Spleen (tissue), 11 donors: ENCODE data around the gene DNM3. TPM values are rescaled to one million over a fixed set of nuclear protein-coding genes. Genes with fewer than 3 reads are reported as not detected.
A peak's percentile ranks its signal among the peaks of the same experiment; 100 is the strongest.

Source experiments
- DNase-seq: peaks from one replicate; pipeline ENCODE4 v3.0.0-alpha.2; 2020
- H3K27ac ChIP-seq, 8 donors: fragments of 200-600 bp; sonication (generic) in 7 of 8; 1 replicate in 4 of 8; 2 replicates in 4 of 8; pipeline versions ENCODE4 v1.5.0 to v1.8.0; 2016 to 2021; ENCODE audit warnings: inconsistent platforms in 4 of 8, mild to moderate bottlenecking in 4 of 8, moderate library complexity in 1 of 8
- H3K27me3 ChIP-seq, 7 donors: fragments of 200-600 bp; sonication (generic) in 6 of 7; replicated peaks in 1 of 7; 1 replicate in 4 of 7; 2 replicates in 3 of 7; pipeline versions ENCODE4 v1.5.0 to v1.8.0; 2016 to 2021; ENCODE audit warnings: inconsistent platforms in 3 of 7, mild to moderate bottlenecking in 1 of 7
- H3K36me3 ChIP-seq, 6 donors: fragments of 200-600 bp; sonication (generic) in 5 of 6; 1 replicate in 4 of 6; 2 replicates in 2 of 6; pipeline versions ENCODE4 v1.5.0 to v1.8.0; 2016 to 2021; ENCODE audit warnings: inconsistent platforms in 2 of 6
- H3K4me1 ChIP-seq, 6 donors: fragments of 200-600 bp; sonication (generic) in 5 of 6; 1 replicate in 3 of 6; 2 replicates in 3 of 6; pipeline versions ENCODE4 v1.5.0 to v1.8.0; 2016 to 2021; ENCODE audit warnings: inconsistent platforms in 3 of 6
- H3K4me3 ChIP-seq, 8 donors: fragments of 200-600 bp; sonication (generic) in 7 of 8; 1 replicate in 4 of 8; 2 replicates in 4 of 8; pipeline versions ENCODE4 v1.5.0 to v1.8.0; 2016 to 2021; ENCODE audit warnings: inconsistent platforms in 4 of 8, mild to moderate bottlenecking in 4 of 8, moderate library complexity in 2 of 8
- H3K9me3 ChIP-seq, 8 donors: fragments of 200-600 bp; sonication (generic) in 7 of 8; 1 replicate in 4 of 8; 2 replicates in 4 of 8; pipeline versions ENCODE4 v1.5.0 to v1.8.0; 2016 to 2021; ENCODE audit warnings: inconsistent platforms in 4 of 8
- POLR2A ChIP-seq, 3 donors: fragments of 450-650 bp; IDR thresholded peaks; one replicate each; pipeline ENCODE4 v1.5.1; 2017; ENCODE audit warnings: antibody characterized with exemption in 3 of 3, mild to moderate bottlenecking in 1 of 3
- POLR2AphosphoS5 ChIP-seq, 3 donors: sonication (generic); formaldehyde crosslinking; IDR thresholded peaks; one replicate each; pipeline ENCODE4 v1.5.1; 2017; ENCODE audit warnings: antibody characterized with exemption in 3 of 3
- WGBS, 5 donors: extraction: QIAGEN DNeasy Blood & Tissue Kit in 3 of 5; methylation state at CpG; one replicate each; pipeline versions ENCODE4 v1.1.5 to v1.1.7; 2013 to 2018; 5-methylcytosine and 5-hydroxymethylcytosine counted together
- intact Hi-C: fragments of 100-400 bp; cut with DNase I; formaldehyde crosslinking; loops from one replicate; pipeline ENCODE4 v1.15.0; 2023; ENCODE audit warnings: low total_unique reads
- polyA plus RNA-seq, 3 donors: library from polyadenylated mRNA; stranded (reverse); fragments of 200-250 nt; gene quantifications; one replicate each; pipeline ENCODE4 v1.2.1, GENCODE V29; 2013
- total RNA-seq, 7 donors: library from RNA; depleted of rRNA in 3 of 7; stranded (reverse); fragments of >200 nt in 3 of 7; fragmentation: NEBNext Ultra II Directional in 4 of 7; extraction: Animal tissue kit (Norgen Biotek cat#: 25700) in 4 of 7; gene quantifications; one replicate each; pipeline versions ENCODE4 v1.1.0 to v1.2.1, GENCODE V29; 2016 to 2021
- TF ChIP-seq, protein P1 (sequence below), 11 experiments: fragments of 200-600 bp in 7 of 11; fragments of 450-650 bp in 4 of 11; sonication (generic) in 4 of 11; IDR thresholded peaks in 8 of 11; conservative IDR thresholded peaks in 3 of 11; 1 replicate in 7 of 11; 2 replicates in 4 of 11; pipeline versions ENCODE4 v1.4.0 to v1.8.0; 2016 to 2021; ENCODE audit warnings: antibody characterized with exemption in 11 of 11, inconsistent platforms in 4 of 11, mild to moderate bottlenecking in 1 of 11
- donor health status: healthy with polysubstance abuse.
- donor health status: DM: no; HTN: no; CAD: no; lungs with moderate emphysema.
- donor health status: DM: no; HTN: no; CAD: no.
- donor health status: Bipolar disorder and iron deficiency.
- donor health status: healthy.
- donor health status: DM: no; HTN: no; CAD: no.
- donor health status: DM: yes; HTN: yes; CAD: no.

DNM3 gene
- total and polyA plus RNA-seq, 10 donors = 0.61 to 10.2 (median 4.9) TPM

GRCh38 chr1:172252321-172252720 lies 411.0 kb downstream of the DNM3 start:
- intact Hi-C loops = no loop called here
- no peaks in the 10 kb centered on the region for H3K4me1 ChIP-seq
- H3K27me3 ChIP-seq = no peaks in the 10 kb centered on the region
- H3K36me3 ChIP-seq = no peaks in the 10 kb centered on the region
- H3K9me3 ChIP-seq = no peaks in the 10 kb centered on the region
- 84 to 97% (median 90%) methylated on average over 4 of the region's 4 CpGs for WGBS, 5 donors
- no peak overlapping the region for H3K27ac ChIP-seq
- no peak for DNase-seq
- TF ChIP-seq, protein P1, sequence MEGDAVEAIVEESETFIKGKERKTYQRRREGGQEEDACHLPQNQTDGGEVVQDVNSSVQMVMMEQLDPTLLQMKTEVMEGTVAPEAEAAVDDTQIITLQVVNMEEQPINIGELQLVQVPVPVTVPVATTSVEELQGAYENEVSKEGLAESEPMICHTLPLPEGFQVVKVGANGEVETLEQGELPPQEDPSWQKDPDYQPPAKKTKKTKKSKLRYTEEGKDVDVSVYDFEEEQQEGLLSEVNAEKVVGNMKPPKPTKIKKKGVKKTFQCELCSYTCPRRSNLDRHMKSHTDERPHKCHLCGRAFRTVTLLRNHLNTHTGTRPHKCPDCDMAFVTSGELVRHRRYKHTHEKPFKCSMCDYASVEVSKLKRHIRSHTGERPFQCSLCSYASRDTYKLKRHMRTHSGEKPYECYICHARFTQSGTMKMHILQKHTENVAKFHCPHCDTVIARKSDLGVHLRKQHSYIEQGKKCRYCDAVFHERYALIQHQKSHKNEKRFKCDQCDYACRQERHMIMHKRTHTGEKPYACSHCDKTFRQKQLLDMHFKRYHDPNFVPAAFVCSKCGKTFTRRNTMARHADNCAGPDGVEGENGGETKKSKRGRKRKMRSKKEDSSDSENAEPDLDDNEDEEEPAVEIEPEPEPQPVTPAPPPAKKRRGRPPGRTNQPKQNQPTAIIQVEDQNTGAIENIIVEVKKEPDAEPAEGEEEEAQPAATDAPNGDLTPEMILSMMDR (IDR thresholded peaks at IDR 0.05 in 8 of 11, conservative IDR thresholded peaks at IDR 0.05 in 3 of 11) = no peak
- no peak for TF ChIP-seq POLR2AphosphoS5 (IDR thresholded peaks at IDR 0.05)
- TF ChIP-seq POLR2A (IDR thresholded peaks at IDR 0.05) = no peak
- no peak overlapping the region for H3K4me3 ChIP-seq

- no peak for TF ChIP-seq POLR2AphosphoS5 (IDR thresholded peaks at IDR 0.05)
- TF ChIP-seq, protein P1 (IDR thresholded peaks at IDR 0.05 in 8 of 11, conservative IDR thresholded peaks at IDR 0.05 in 3 of 11) = no peak
- TF ChIP-seq POLR2A (IDR thresholded peaks at IDR 0.05) = no peak
- Histone ChIP-seq H3K27ac (no peak overlapping the region), H3K36me3 (no peaks in the 10 kb centered on the region), H3K4me3 (no peak overlapping the region), H3K9me3 (no peaks in the 10 kb centered on the region), H3K4me1 (no peaks in the 10 kb centered on the region), H3K27me3 (no peaks in the 10 kb centered on the region)
- intact Hi-C loops = no loop called here
- no peak for DNase-seq
- WGBS, 5 donors = 88 to 98% (median 95%) methylated on average over 2 of the region's 2 CpGs
Measured at GRCh38 chr1:172252958-172253357, 411.7 kb downstream of the DNM3 start.

DNA sequence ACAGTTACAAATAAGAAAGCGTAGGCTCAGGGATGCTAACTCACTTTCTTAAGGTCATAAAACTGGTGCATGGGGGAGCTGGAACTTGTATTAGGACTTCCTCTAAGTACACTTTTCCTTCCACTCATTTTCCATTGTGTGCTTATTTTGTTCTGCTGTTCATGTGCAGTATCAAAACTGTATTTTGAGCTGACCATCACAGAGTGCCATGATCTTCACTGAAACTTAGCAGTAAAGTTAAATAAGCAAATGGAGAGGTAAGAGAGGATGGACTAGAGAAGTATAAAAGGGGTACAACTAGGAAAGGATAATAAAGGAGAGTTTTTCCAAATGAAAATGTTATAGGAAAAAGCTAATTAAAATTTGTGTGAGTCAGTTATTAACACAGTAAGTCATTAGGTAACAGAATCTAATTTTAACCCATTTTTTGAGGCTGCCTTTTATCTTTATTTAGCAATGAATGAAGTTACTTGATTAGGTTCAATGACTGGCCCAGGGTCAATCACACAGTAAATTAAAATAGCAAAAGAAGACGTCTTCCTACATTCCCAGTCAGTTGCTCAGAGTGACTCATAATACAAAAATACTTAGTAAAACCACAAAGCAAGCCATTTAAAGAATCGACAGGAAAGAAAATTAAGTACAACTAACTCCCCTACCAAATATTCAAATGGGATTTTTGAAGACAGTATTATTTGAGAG lies 413.4 kb downstream of the DNM3 start:
- TF ChIP-seq POLR2A (IDR thresholded peaks at IDR 0.05) (no peak), POLR2AphosphoS5 (IDR thresholded peaks at IDR 0.05) (no peak)
- TF ChIP-seq, protein P1 (IDR thresholded peaks at IDR 0.05 in 8 of 11, conservative IDR thresholded peaks at IDR 0.05 in 3 of 11) = no peak
- Histone ChIP-seq H3K36me3 (no peaks in the 10 kb centered on the region), H3K27me3 (no peaks in the 10 kb centered on the region), H3K4me3 (no peak overlapping the region), H3K27ac (peak overlapping the region in 1 of 8 donors; percentile 0), H3K9me3 (peaks cover 0 to 9% (median 7%) of the 10 kb centered on the region in 8 donors), H3K4me1 (no peaks in the 10 kb centered on the region)
- WGBS, 5 donors = 41 to 54% (median 52%) methylated on average over 3 of the region's 3 CpGs
- DNase-seq = no peak
- intact Hi-C loops = no loop called here

DNA sequence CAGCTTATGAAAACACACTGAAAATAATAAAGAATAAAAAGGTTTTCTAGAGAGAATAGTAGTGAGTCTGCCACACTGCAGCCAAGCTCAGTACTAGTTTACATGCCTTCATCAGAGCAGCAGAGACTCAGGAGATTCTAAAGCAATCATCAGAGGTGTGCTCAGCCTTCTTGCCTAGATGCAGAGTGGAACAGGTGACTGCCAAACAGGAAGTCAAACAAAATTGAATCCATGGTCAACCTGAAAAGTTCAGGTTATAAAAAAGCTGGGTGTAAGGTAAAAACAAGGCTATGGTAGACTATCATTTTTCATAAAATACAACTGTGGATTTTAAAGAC lies 413.9 kb downstream of the DNM3 start:
- H3K4me3 ChIP-seq = no peak overlapping the region

More for the DNA sequence above, 413.9 kb downstream of the DNM3 start:
- Histone ChIP-seq H3K27me3 (no peaks in the 10 kb centered on the region), H3K9me3 (peaks cover 0 to 14% (median 12%) of the 10 kb centered on the region in 8 donors), H3K27ac (peak overlapping the region in 1 of 8 donors; percentile 0), H3K36me3 (no peaks in the 10 kb centered on the region), H3K4me1 (no peaks in the 10 kb centered on the region)
- intact Hi-C loops = no loop called here
- TF ChIP-seq, protein P1 (IDR thresholded peaks at IDR 0.05 in 8 of 11, conservative IDR thresholded peaks at IDR 0.05 in 3 of 11) = no peak
- TF ChIP-seq POLR2A (IDR thresholded peaks at IDR 0.05) (no peak), POLR2AphosphoS5 (IDR thresholded peaks at IDR 0.05) (no peak)
- DNase-seq = no peak
